ENCODE results near the gene JUN.

JUN gene

GRCh38 chr1:58783993-58784757 is at the start of gene JUN:
Gene JUN (minus strand): TSS chr1:58784047. CDS start chr1:58783070, 977 bp downstream.
- peak; percentile 99 for DNase-seq (ENCODE audit: low spot score)

- DNase-seq (ENCODE audit: low spot score): no peak
Observed at GRCh38 chr1:58833166-58833565, 49.3 kb upstream of the JUN start.

GRCh38 chr1:58830291-58830690 is 46.4 kb upstream of the JUN start:
- DNase-seq (ENCODE audit: low spot score): no peak

GRCh38 chr1:58829866-58830265 is 46.0 kb upstream of the JUN start:
- no peak for DNase-seq (ENCODE audit: low spot score)

- no peak for DNase-seq (ENCODE audit: low spot score)
Observed at GRCh38 chr1:58827298-58827697, 43.5 kb upstream of the JUN start.

GRCh38 chr1:58824753-58825389 is 41.0 kb upstream of the JUN start:
- DNase-seq (ENCODE audit: low spot score): no peak

- DNase-seq (ENCODE audit: low spot score): no peak
Observed at GRCh38 chr1:58823481-58824010, 39.7 kb upstream of the JUN start.

- DNase-seq (ENCODE audit: low spot score): no peak
Observed at GRCh38 chr1:58821309-58821708, 37.5 kb upstream of the JUN start.

- DNase-seq (ENCODE audit: low spot score): no peak
Observed at GRCh38 chr1:58818976-58819375, 35.1 kb upstream of the JUN start.

GRCh38 chr1:58818075-58818474 is 34.2 kb upstream of the JUN start:
- no peak for DNase-seq (ENCODE audit: low spot score)

GRCh38 chr1:58816747-58817221 is 32.9 kb upstream of the JUN start:
- DNase-seq (ENCODE audit: low spot score): no peak

GRCh38 chr1:58816072-58816746 is 32.4 kb upstream of the JUN start:
- peak; percentile 84 for DNase-seq (ENCODE audit: low spot score)

- peak; percentile 15 for DNase-seq (ENCODE audit: low spot score)
Observed at GRCh38 chr1:58815686-58816071, 31.8 kb upstream of the JUN start.

GRCh38 chr1:58815069-58815685 is 31.3 kb upstream of the JUN start:
- peak; percentile 51 for DNase-seq (ENCODE audit: low spot score)

- DNase-seq (ENCODE audit: low spot score): no peak
Observed at GRCh38 chr1:58814251-58815068, 30.6 kb upstream of the JUN start.

GRCh38 chr1:58813801-58814200 is 30.0 kb upstream of the JUN start:
- DNase-seq (ENCODE audit: low spot score): no peak

- DNase-seq (ENCODE audit: low spot score): no peak
Observed at GRCh38 chr1:58813361-58813760, 29.5 kb upstream of the JUN start.

- peak; percentile 72 for DNase-seq (ENCODE audit: low spot score)
Observed at GRCh38 chr1:58812926-58813325, 29.1 kb upstream of the JUN start.

- DNase-seq (ENCODE audit: low spot score): no peak
Observed at GRCh38 chr1:58812468-58812867, 28.6 kb upstream of the JUN start.

GRCh38 chr1:58811303-58811702 is 27.5 kb upstream of the JUN start:
- no peak for DNase-seq (ENCODE audit: low spot score)

GRCh38 chr1:58809325-58810010 is 25.6 kb upstream of the JUN start:
- no peak for DNase-seq (ENCODE audit: low spot score)

All from CD4-positive, alpha-beta T cell treated with Interleukin-2 at 100 ng/mL for 4 hours (primary cell).